CD4-positive, alpha-beta T cell treated with Interleukin-15 for 1 hour (primary cell): ENCODE data around the gene RAMACL.
"Not testable (repeated sequence)": the region's sequence is repeated elsewhere in the genome, so short reads cannot be mapped to it uniquely, and the experiment has no call there.

Experiments used
- DNase-seq: peaks from one replicate; pipeline ENCODE4 v3.0.0-alpha.2; 2020

RAMACL gene

DNA sequence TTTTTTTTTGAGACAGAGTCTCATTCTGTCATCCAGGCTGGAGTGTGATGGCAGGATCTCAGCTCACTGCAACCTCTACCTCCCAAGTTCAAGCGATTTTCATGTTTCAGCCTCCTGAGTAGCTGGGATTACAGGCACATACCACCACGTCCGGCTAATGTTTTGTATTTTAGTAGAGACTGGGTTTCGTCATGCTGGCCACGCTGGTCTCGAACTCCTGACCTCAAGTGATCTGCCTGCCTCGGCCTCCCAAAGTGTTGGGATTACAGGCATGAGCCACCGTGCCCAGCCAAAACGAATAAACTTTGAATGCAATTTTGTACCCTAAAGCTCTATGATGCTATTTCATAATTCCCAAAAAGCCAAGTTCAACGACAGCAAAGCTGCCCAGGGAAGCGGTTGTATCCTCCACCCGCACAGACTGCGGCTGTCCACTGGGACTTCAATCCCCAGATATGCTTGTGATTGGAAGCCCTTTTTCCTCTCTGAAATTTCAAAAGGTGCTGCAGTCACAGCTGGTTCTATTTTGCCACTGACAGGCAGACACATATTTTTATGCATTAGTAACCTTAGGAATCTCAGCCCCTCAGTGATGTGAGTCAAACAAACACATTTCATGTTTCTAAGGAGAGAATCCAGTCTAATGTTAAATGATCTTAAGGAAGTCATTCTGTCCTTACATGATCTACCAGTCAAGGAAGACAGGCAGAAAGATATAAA lies 8.7 kb upstream of the RAMACL start:
- DNase-seq, result no peak

DNA sequence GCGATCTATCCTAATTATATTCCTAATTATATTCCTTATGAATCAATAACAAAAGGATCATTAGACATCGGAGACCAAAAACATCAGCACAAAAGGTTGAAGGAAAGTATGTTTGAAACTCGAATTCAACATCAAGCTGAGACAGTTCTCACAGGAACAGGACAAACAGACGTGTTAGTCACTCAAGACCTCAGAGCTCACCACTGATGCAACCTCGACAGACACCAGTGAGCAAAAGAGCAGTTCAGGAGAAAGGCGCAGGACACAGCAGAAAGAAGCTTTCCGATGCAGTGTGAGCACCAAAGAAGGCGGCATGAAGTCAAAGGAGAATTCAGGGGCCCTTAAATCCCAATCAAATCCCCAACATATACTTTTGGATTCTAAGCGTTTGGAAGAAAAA lies 6.3 kb upstream of the RAMACL start:
- no peak for DNase-seq

- no peak for DNase-seq
Measured at GRCh38 chr6:166591961-166592520, 5.6 kb upstream of the RAMACL start.

DNA sequence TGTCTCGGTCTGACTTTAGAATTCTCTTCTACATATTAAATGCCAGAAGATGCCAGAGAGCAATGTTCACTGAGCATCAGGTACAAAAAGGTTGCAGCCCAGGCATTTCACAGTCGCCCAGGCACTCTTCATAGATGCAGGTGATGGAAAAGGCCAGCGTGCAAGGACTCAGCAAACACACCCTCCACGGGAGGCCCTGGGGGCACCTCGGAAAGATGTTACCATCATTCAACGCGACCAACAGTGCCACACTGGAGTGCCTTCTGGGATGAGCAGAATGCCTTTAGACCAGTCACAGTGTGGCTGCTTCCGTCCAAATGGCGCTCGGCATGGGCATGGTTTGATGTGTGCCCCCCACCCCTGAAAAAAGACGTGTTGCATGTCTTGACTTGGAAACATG lies 4.5 kb upstream of the RAMACL start:
- no peak for DNase-seq

DNA sequence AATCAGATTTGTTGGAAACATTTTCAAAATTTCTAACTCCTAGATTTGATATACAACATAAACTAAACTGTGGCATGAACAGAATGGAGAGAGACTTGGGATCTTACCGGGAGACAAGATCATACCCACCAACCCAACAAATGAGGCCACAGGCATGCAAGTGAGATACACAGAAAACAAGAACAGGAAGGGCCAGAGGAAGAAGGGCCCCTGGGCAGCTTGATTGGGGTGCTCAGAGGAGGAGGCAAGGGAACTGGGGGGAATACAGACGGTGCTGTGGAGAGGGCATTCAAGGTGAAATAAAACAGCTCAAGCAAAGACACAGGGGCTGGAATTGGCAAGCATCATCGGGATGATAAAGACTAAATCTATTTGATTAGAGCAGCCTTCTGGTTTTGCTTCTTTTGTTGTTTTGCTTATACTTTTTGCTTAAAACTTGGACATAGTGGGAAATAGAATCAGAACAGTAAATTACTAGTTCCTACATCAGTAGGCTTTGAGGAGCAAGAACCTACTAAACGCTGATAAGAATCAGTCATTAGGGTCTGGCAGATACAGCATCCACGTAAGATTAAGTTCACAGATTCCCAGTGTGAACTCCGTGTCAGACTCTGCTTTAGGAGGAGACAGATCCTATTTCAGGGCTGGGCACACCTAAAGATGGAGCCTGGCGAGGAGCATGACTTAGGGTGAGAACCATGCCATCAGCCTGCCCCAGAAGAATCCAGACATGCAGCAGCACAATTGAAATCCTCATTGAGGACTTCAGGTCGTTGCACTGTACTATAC lies 3.5 kb upstream of the RAMACL start:
- DNase-seq, result no peak

DNA sequence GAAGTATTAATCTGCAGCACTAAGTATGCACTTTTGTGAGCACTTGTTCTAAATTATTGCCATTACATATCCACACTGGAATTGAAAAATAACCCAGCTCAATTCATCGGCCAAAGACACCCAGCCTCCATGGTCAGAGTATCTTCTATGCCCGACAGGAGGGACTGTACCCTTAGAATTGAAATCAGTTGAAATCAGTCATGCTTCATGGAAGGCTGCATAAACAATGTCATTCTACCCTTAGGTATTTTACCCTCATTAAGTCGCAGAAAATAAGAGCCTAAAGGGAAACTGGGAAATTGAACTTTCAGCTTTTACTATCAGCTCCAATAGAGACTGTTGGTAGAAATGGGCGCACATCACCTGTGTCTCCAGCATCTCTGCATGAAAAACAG lies 2.9 kb upstream of the RAMACL start:
- no peak for DNase-seq

GRCh38 chr6:166588691-166589336 lies 2.3 kb upstream of the RAMACL start:
- no peak for DNase-seq

- DNase-seq, result no peak
Measured at GRCh38 chr6:166587631-166588413, 1.3 kb upstream of the RAMACL start.

DNA sequence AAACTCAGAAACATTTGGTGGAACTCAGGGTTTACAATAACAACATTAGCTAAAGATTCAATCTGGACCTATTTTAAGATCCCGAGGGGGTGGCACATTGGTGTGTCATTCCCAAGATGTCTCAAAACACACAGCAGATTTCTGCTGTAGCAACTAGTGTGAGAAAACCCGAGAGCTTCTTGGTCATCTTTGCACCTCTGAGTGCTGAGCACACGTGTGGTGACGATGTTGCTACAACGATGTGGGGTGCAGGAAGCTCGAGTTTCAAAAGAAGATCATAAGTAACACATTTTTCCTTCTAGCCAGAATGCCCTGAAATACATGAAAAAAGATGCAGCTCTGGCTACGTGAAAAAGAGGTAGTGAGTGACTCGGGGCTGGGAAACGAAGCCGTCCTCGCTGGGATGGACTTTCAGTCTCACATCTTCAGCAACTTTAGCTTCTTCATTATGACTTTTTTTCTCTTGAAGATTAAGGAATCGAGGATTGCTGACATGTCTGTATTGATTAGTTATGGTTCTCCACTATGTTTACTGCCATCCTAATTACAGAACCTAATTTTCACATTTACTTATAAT lies 1.5 kb downstream of the RAMACL start:
- no peak for DNase-seq

DNA sequence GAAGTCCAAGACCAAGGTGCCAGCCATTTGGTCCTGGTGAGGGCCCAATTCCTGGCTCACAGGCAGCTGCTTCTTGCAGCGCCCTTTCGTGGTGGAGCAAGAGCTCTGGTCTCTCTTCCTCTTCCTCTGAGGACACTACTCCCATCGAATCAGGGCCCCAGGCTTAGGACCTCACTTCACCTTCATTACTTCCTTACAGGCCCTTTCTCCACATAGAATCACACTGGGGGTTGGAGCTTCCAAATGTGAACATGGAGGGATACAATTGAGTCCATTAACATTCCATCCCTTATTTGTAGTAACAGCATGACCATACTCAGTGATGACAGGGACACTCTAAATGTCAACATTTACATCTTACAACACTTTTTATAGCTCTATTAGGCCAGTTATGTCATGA lies 2.3 kb downstream of the RAMACL start:
- no peak for DNase-seq

GRCh38 chr6:166583230-166583965 lies 3.1 kb downstream of the RAMACL start:
- DNase-seq, result no peak

- no peak for DNase-seq
Measured at GRCh38 chr6:166582258-166582657, 4.2 kb downstream of the RAMACL start.

GRCh38 chr6:166581801-166582200 lies 4.7 kb downstream of the RAMACL start:
- not testable (repeated sequence) for DNase-seq

DNA sequence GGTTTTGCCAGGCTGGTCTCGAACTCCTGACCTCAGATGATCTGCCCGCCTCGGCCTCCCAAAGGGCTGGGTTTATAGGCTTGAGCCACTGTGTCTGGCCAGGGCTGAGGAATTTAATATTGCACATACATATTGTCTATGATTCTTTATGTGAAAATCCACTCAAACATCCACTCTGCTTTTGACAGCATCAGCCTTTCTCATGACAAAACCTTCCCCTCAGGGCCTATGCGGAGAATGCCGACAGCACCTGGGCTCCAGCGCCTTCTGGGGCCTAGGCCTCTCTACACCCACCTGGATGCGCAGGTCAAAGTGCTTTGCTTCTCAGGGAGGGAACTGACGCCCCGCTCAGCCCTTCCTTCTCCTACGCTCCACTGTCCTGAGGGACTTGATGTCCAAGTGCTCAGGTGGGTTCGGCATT lies 5.4 kb downstream of the RAMACL start:
- DNase-seq, result no peak

DNA sequence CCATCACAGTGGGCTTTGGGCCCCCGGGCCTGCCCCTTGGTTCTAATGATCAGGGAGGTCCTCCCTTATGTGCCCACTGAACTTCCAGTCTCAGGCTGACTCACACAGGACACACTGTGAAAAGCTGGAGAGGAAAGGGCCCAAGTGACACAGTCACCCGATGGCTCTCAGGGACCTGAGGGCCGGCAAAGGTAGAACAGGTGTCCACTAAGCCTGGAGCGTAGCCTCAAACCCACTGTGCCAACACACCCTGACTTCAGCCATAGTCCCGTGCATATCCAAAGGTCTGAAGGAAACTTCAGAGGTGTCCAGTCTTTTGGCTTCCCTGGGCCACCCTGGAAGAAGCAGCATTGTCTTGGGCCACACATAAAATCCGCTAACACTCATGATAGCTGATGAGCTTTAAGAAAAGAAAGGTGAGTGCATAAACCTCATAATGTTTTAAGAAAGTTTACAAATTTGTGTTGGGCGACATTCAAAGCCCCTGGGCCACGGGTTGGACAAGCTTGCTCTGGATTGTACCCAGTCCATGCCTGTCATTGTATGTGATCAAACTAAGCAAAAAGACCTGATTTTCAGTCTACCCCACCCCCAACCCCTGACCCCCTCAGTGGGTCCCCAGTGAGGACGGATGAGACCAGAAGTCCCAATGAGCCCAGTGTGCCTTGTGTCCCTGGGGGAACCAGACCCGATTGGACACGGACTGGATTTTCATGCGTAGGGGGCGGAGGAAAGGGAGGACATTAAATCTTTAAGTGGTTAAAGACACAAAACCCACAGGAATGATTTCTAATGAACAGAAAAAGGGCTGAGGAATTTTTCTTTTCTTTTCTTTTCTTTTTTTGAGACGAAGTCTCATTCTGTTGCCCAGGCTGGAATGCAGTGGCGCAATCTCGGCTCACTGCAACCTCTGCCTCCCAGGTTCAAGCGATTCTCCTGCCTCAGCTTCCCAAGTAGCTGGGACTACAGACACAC lies 6.1 kb downstream of the RAMACL start:
- DNase-seq, result no peak

- no peak for DNase-seq
Measured at GRCh38 chr6:166579237-166579850, 7.1 kb downstream of the RAMACL start.

DNA sequence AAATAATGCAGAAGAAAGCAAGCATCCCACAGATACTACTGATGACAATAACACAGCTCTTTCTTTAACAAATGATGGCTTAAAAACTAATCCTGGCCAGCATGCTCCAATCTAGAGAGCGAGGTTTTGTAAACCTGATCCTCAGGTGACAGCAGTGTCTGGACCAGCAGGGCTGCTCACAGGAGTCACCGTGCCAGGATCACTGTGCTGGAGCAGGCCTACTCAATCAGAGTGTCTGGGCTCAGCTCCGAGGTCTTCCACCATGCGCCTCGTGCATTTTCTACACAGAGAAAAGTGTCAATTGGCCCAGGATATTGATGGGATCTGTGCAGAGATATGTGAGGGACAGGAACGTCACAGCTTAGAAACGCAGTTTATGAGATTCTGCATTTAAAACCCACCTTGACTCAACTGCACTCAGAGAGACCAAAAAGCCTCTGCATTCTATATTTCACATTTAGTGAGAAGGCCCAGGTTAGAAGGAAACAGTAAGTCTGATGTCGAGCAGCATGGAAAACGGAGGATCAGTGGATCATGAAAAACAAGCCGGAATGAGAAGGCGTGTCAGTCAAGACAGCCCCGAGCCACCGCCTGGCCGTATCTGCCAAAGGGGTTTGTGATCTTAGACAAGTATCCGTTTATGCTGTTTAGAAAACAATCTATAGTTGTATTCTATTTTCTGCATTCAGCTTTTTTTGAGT lies 7.8 kb downstream of the RAMACL start:
- DNase-seq, result no peak

DNA sequence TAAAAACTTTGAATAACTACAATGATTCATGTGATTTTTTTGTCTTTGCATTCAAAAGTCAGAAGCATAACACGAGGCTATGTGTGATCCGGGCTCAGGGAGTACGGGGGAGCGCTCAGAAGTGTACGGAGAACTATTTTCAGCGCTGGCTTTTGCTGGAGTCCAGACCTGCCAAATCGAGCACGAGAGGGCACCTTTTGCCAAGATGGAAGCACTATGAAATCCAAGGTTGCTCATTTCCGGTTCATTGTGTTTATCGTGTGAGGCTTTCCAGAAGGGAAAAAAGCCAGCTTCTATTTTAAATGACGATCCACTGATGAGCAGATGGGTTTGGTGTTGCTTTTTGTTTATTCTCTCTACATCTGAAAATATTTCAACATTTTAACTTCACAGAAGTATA lies 11.3 kb downstream of the RAMACL start:
- no peak for DNase-seq

GRCh38 chr6:166573511-166574216 lies 12.8 kb downstream of the RAMACL start:
- no peak for DNase-seq
